Breast epithelium (tissue), 4 donors: ENCODE measurements around the gene LITAF. TPM values are rescaled to one million over a fixed set of nuclear protein-coding genes. Genes with fewer than 3 reads are reported as not detected.

Experiments
- DNase-seq, 2 donors: peaks; one replicate each; pipeline ENCODE4 v3.0.0-alpha.2; 2019; ENCODE audit warnings: low spot score in 2 of 2
- H3K27ac ChIP-seq, 2 donors: fragments of 200-600 bp; sonication (generic) in 1 of 2; one replicate each; pipeline ENCODE4 v1.5.1; 2016 to 2019; ENCODE audit warnings: mild to moderate bottlenecking in 1 of 2
- H3K27me3 ChIP-seq, 2 donors: fragments of 200-600 bp; sonication (generic) in 1 of 2; one replicate each; pipeline versions ENCODE4 v1.5.1 to v1.6.0; 2017 to 2019; ENCODE audit warnings: control low read depth in 1 of 2, mild to moderate bottlenecking in 1 of 2
- H3K36me3 ChIP-seq: fragments of 200-600 bp; one replicate; pipeline ENCODE4 v1.5.1; 2019
- H3K4me1 ChIP-seq, 2 donors: fragments of 200-600 bp; sonication (generic); one replicate each; pipeline ENCODE4 v1.5.1; 2016 to 2019; ENCODE audit warnings: control low read depth in 1 of 2
- H3K4me3 ChIP-seq, 3 donors: fragments of 200-600 bp; sonication (generic); 1 replicate in 2 of 3; 2 replicates in 1 of 3; pipeline ENCODE4 v1.5.1; 2016 to 2019; ENCODE audit warnings: mild to moderate bottlenecking in 3 of 3, moderate library complexity in 2 of 3
- H3K9me3 ChIP-seq, 2 donors: fragments of 200-600 bp; sonication (generic) in 1 of 2; one replicate each; pipeline ENCODE4 v1.5.1; 2016 to 2019; ENCODE audit warnings: control low read depth in 1 of 2
- CTCF ChIP-seq, 3 donors: fragments of 450-650 bp; IDR thresholded peaks; one replicate each; pipeline ENCODE4 v1.5.1; 2016 to 2017; ENCODE audit warnings: antibody characterized with exemption in 3 of 3, mild to moderate bottlenecking in 3 of 3, moderate library complexity in 3 of 3
- POLR2A ChIP-seq: fragments of 450-650 bp; IDR thresholded peaks from one replicate; pipeline ENCODE4 v1.6.1; 2016; ENCODE audit warnings: antibody characterized with exemption, mild to moderate bottlenecking, moderate library complexity
- POLR2AphosphoS5 ChIP-seq, 3 donors: sonication (generic); formaldehyde crosslinking; IDR thresholded peaks; one replicate each; pipeline ENCODE4 v1.6.1; 2017; ENCODE audit warnings: antibody characterized with exemption in 3 of 3
- intact Hi-C: fragments of 100-400 bp; cut with DNase I; formaldehyde crosslinking; loops from one replicate; pipeline ENCODE4 v1.15.1; 2023; ENCODE audit warnings: low total_unique reads
- total RNA-seq, 3 donors: library from RNA; depleted of rRNA; stranded (reverse); fragments of >200 nt; gene quantifications; one replicate each; pipeline ENCODE4 v1.1.0, GENCODE V29; 2016

The LITAF gene
- total RNA-seq, 3 donors from 2014 or later = 50.6 to 109 (median 59.0) TPM

GRCh38 chr16:11557801-11558200, 28.9 kb downstream of the LITAF start:
- H3K4me1 ChIP-seq = peaks cover 4 to 14% of the 10 kb centered on the region in 2 donors
- DNase-seq = no peak
- no peak for TF ChIP-seq POLR2AphosphoS5 (IDR thresholded peaks at IDR 0.05)
- no peak for TF ChIP-seq POLR2A
- no peak for TF ChIP-seq CTCF (IDR thresholded peaks at IDR 0.05)

GRCh38 chr16:11556945-11557720, 29.6 kb downstream of the LITAF start:
- intact Hi-C loops = no loop called here
- Histone ChIP-seq H3K27ac (peak overlapping the region; percentile 80 to 87), H3K4me1 (peaks cover 4 to 14% of the 10 kb centered on the region in 2 donors), H3K4me3 (peak overlapping the region in 2 of 3 donors; percentile 11 to 39), H3K27me3 (no peaks in the 10 kb centered on the region), H3K9me3 (peaks cover 5 to 6% of the 10 kb centered on the region in 2 donors), H3K36me3 (peaks cover 8% of the 10 kb centered on the region)
- TF ChIP-seq CTCF (IDR thresholded peaks at IDR 0.05) (no peak), POLR2AphosphoS5 (IDR thresholded peaks at IDR 0.05) (no peak), POLR2A (no peak)
- DNase-seq = no peak

More at GRCh38 chr16:11557801-11558200, 28.9 kb downstream of the LITAF start:
- Histone ChIP-seq H3K27me3 (no peaks in the 10 kb centered on the region), H3K36me3 (peaks cover 8% of the 10 kb centered on the region), H3K9me3 (peaks cover 5 to 6% of the 10 kb centered on the region in 2 donors), H3K4me3 (peak overlapping the region in 2 of 3 donors; percentile 11 to 39), H3K27ac (peak overlapping the region; percentile 80 to 87)
- intact Hi-C loops = no loop called here

GRCh38 chr16:11556214-11556819, 30.4 kb downstream of the LITAF start:
- Histone ChIP-seq H3K9me3 (peaks cover 5 to 6% of the 10 kb centered on the region in 2 donors), H3K4me3 (no peak overlapping the region), H3K27ac (peak overlapping the region in 1 of 2 donors; percentile 87), H3K4me1 (peaks cover 0 to 12% of the 10 kb centered on the region in 2 donors), H3K27me3 (no peaks in the 10 kb centered on the region), H3K36me3 (peaks cover 8% of the 10 kb centered on the region)
- intact Hi-C loops = no loop called here
- no peak for DNase-seq
- TF ChIP-seq POLR2A = no peak
- no peak for TF ChIP-seq CTCF (IDR thresholded peaks at IDR 0.05)
- no peak for TF ChIP-seq POLR2AphosphoS5 (IDR thresholded peaks at IDR 0.05)

GRCh38 chr16:11554053-11554452, 32.7 kb downstream of the LITAF start:
- intact Hi-C loops = no loop called here
- Histone ChIP-seq H3K36me3 (peaks cover 8% of the 10 kb centered on the region), H3K4me3 (no peak overlapping the region), H3K9me3 (peaks cover 5 to 6% of the 10 kb centered on the region in 2 donors), H3K4me1 (peaks cover 0 to 4% of the 10 kb centered on the region in 2 donors), H3K27me3 (no peaks in the 10 kb centered on the region), H3K27ac (peak overlapping the region in 1 of 2 donors; percentile 38)
- no peak for DNase-seq
- TF ChIP-seq POLR2A (no peak), CTCF (IDR thresholded peaks at IDR 0.05) (no peak), POLR2AphosphoS5 (IDR thresholded peaks at IDR 0.05) (no peak)

GRCh38 chr16:11553371-11553770, 33.3 kb downstream of the LITAF start:
- intact Hi-C loops = no loop called here
- Histone ChIP-seq H3K36me3 (peaks cover 8% of the 10 kb centered on the region), H3K27ac (peak overlapping the region in 1 of 2 donors; percentile 73), H3K4me3 (no peak overlapping the region), H3K9me3 (peaks cover 5 to 6% of the 10 kb centered on the region in 2 donors), H3K4me1 (peaks cover 0 to 4% of the 10 kb centered on the region in 2 donors), H3K27me3 (no peaks in the 10 kb centered on the region)
- DNase-seq = no peak
- TF ChIP-seq POLR2AphosphoS5 (IDR thresholded peaks at IDR 0.05) = no peak
- no peak for TF ChIP-seq CTCF (IDR thresholded peaks at IDR 0.05)
- TF ChIP-seq POLR2A = no peak
